GM19463 (cell line): ENCODE data around the gene HEY2.
"Not testable (repeated sequence)": the region's sequence is repeated elsewhere in the genome, so short reads cannot be mapped to it uniquely, and the experiment has no call there.

Experiments
- ATAC-seq: cut with Tn5 transposase; IDR thresholded peaks from one replicate; pipeline ENCODE4 v1.9.1; 2021; ENCODE audit warnings: mild to moderate bottlenecking, moderate library complexity; ENCODE audit not compliant: unreplicated experiment

The HEY2 gene

GRCh38 chr6:125766641-125767040 lies 17.2 kb downstream of the HEY2 start:
- no peak for ATAC-seq

GRCh38 chr6:125769147-125769783 lies 19.8 kb downstream of the HEY2 start:
- no peak for ATAC-seq

- peak; percentile 40 for ATAC-seq
These were observed 24.2 kb downstream of the HEY2 start for GRCh38 chr6:125773387-125774341.

GRCh38 chr6:125776107-125776826 lies 26.8 kb downstream of the HEY2 start:
- not testable (repeated sequence) for ATAC-seq

- peak; percentile 75 for ATAC-seq
These were observed 30.6 kb downstream of the HEY2 start for GRCh38 chr6:125779924-125780539.

GRCh38 chr6:125780540-125781313 lies 31.3 kb downstream of the HEY2 start:
- ATAC-seq = peak; percentile 70

- peak; percentile 33 for ATAC-seq
These were observed 32.0 kb downstream of the HEY2 start for GRCh38 chr6:125781314-125781868.

- ATAC-seq = no peak
These were observed 34.9 kb downstream of the HEY2 start for GRCh38 chr6:125784365-125784764.

- no peak for ATAC-seq
These were observed 38.4 kb downstream of the HEY2 start for GRCh38 chr6:125787791-125788190.

GRCh38 chr6:125789167-125789566 lies 39.7 kb downstream of the HEY2 start:
- no peak for ATAC-seq

GRCh38 chr6:125789576-125790357 lies 40.3 kb downstream of the HEY2 start:
- no peak for ATAC-seq

GRCh38 chr6:125790358-125791150 lies 41.1 kb downstream of the HEY2 start, which contains the start of gene NCOA7:
TSS of gene NCOA7 (plus strand) at chr6:125790960. CDS start at chr6:125815355, 24,395 bp downstream.
- peak; percentile 78 for ATAC-seq

- peak; percentile 28 for ATAC-seq
These were observed 41.9 kb downstream of the HEY2 start for GRCh38 chr6:125791151-125791819.

GRCh38 chr6:125791820-125792165 lies 42.4 kb downstream of the HEY2 start:
- no peak for ATAC-seq

- no peak for ATAC-seq
These were observed 42.7 kb downstream of the HEY2 start for GRCh38 chr6:125792172-125792571.

- no peak for ATAC-seq
These were observed 43.2 kb downstream of the HEY2 start for GRCh38 chr6:125792680-125793079.

- ATAC-seq = no peak
These were observed 43.8 kb downstream of the HEY2 start for GRCh38 chr6:125793280-125793679.

GRCh38 chr6:125793863-125794262 lies 44.4 kb downstream of the HEY2 start:
- no peak for ATAC-seq
